Activated T-cell treated with anti-CD3 and anti-CD28 coated beads for 48 hours (primary cell): ENCODE data around the gene ABCD1.

Source experiments
- DNase-seq: peaks from one replicate; pipeline ENCODE4 v3.0.0-alpha.2; 2020; ENCODE audit warnings: low read depth

Gene ABCD1

GRCh38 chrX:153793291-153793690 is 68.6 kb downstream of the ABCD1 start:
- no peak for DNase-seq
